Sigmoid colon (tissue), 4 donors: ENCODE data around the gene TUFM.

Source experiments
- EP300 ChIP-seq, 4 donors: sonication (generic); formaldehyde crosslinking; IDR thresholded peaks; one replicate each; pipeline ENCODE4 v1.6.1; 2017; ENCODE audit warnings: antibody characterized with exemption in 4 of 4
- POLR2A ChIP-seq, 2 donors: fragments of 450-650 bp; IDR thresholded peaks; one replicate each; pipeline ENCODE4 v1.6.1; 2016; ENCODE audit warnings: antibody characterized with exemption in 2 of 2, mild to moderate bottlenecking in 2 of 2, moderate library complexity in 2 of 2
- POLR2AphosphoS5 ChIP-seq, 4 donors: sonication (generic); formaldehyde crosslinking; IDR thresholded peaks; one replicate each; pipeline ENCODE4 v1.6.1; 2017; ENCODE audit warnings: antibody characterized with exemption in 4 of 4
- TF ChIP-seq, protein P1 (sequence below), 4 experiments: fragments of 450-650 bp in 3 of 4; fragments of 200-600 bp in 1 of 4; IDR thresholded peaks; one replicate each; pipeline ENCODE4 v1.5.1; 2016 to 2019; ENCODE audit warnings: antibody characterized with exemption in 4 of 4, mild to moderate bottlenecking in 3 of 4, moderate library complexity in 2 of 4

DNA sequence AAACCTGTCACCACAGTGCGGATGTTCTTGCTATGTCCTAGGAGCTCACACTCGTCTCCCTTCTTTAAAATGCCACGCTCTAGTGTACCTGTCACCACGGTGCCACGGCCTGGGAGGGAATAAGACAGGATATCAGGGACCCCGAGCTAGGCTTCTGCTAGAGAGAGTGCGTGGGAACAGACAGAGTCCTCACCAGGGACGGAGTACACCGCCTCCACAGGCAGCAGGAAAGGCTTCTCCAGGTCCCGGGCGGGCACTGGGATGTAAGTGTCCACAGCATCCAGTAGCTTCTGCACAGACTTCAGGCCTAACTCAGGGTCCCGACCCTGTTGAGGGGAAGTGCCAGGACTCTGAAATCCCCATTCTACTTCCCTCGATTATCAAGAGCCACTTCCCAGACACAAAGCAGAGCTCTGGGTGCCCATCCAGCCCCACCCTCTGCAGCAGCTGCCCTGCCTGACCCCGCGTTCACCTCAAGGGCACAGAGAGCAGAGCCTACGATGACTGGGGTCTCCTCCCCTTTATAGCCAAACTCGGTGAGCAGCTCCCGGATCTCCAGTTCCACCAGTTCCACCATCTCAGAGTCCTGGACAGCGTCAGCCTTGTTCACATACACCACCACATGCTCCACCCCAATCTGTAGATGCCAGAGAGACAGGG lies 1.8 kb downstream of the TUFM start:
- TF ChIP-seq POLR2A (IDR thresholded peaks at IDR 0.05) (no peak), POLR2AphosphoS5 (IDR thresholded peaks at IDR 0.05) (no peak), EP300 (IDR thresholded peaks at IDR 0.05) (no peak)
- TF ChIP-seq, protein P1, sequence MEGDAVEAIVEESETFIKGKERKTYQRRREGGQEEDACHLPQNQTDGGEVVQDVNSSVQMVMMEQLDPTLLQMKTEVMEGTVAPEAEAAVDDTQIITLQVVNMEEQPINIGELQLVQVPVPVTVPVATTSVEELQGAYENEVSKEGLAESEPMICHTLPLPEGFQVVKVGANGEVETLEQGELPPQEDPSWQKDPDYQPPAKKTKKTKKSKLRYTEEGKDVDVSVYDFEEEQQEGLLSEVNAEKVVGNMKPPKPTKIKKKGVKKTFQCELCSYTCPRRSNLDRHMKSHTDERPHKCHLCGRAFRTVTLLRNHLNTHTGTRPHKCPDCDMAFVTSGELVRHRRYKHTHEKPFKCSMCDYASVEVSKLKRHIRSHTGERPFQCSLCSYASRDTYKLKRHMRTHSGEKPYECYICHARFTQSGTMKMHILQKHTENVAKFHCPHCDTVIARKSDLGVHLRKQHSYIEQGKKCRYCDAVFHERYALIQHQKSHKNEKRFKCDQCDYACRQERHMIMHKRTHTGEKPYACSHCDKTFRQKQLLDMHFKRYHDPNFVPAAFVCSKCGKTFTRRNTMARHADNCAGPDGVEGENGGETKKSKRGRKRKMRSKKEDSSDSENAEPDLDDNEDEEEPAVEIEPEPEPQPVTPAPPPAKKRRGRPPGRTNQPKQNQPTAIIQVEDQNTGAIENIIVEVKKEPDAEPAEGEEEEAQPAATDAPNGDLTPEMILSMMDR (IDR thresholded peaks at IDR 0.05) = no peak
